ENCODE results near the gene ZBTB8OS.
A peak's percentile ranks its signal among the peaks of the same experiment; 100 is the strongest.
"Not testable (repeated sequence)": the region's sequence is repeated elsewhere in the genome, so short reads cannot be mapped to it uniquely, and the experiment has no call there.

ZBTB8OS gene

DNA sequence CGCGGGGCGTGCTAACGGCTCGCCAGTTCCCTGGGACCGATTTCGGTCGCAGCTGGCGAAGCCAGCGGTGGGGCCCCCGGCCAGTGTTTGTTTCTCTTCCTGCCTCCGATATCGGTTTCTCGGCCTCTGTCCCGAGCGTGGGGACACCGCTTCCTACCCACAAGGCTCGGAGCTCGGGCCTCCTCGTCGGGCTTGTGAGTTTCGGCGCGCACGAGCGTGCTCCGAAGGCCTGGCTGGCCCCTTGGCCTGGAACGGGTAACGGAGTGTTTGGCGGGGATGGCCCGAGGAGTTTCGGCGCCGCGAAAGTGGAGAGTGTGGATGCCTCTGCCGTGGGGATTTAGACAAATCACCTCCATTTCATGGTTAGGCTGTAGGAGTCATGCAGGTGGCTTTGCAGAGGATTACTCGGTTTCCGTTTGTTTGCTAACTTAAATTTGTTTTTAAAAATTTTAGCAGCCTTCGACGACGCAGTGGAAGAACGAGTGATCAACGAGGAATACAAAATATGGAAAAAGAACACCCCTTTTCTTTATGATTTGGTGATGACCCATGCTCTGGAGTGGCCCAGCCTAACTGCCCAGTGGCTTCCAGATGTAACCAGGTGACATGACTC, 1.2 kb upstream of the ZBTB8OS start:
- TF ChIP-seq, protein P1, sequence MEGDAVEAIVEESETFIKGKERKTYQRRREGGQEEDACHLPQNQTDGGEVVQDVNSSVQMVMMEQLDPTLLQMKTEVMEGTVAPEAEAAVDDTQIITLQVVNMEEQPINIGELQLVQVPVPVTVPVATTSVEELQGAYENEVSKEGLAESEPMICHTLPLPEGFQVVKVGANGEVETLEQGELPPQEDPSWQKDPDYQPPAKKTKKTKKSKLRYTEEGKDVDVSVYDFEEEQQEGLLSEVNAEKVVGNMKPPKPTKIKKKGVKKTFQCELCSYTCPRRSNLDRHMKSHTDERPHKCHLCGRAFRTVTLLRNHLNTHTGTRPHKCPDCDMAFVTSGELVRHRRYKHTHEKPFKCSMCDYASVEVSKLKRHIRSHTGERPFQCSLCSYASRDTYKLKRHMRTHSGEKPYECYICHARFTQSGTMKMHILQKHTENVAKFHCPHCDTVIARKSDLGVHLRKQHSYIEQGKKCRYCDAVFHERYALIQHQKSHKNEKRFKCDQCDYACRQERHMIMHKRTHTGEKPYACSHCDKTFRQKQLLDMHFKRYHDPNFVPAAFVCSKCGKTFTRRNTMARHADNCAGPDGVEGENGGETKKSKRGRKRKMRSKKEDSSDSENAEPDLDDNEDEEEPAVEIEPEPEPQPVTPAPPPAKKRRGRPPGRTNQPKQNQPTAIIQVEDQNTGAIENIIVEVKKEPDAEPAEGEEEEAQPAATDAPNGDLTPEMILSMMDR (IDR thresholded peaks at IDR 0.05; ENCODE audit: insufficient read depth, low read length, missing control alignments): no peak
- POLR2A ChIA-PET: interaction anchor here (0.8 to 1.4 kb wide), 8 partner anchors 12 to 257 kb away, joined by 3 to 10 read pairs (median 4); partner anchors contain the start of genes BSDC1 and SYNC
- DNase-seq (ENCODE audit: low read depth, low spot score): no peak
- H3K4me3 ChIP-seq (ENCODE audit: low read depth, low read length): peak overlapping the region; percentile 63
- CTCF ChIA-PET: interaction anchor here (0.8 to 1.0 kb wide), 3 partner anchors 9 to 131 kb away, joined by 3 to 4 read pairs (median 4); no protein-coding TSS in a partner anchor

DNA sequence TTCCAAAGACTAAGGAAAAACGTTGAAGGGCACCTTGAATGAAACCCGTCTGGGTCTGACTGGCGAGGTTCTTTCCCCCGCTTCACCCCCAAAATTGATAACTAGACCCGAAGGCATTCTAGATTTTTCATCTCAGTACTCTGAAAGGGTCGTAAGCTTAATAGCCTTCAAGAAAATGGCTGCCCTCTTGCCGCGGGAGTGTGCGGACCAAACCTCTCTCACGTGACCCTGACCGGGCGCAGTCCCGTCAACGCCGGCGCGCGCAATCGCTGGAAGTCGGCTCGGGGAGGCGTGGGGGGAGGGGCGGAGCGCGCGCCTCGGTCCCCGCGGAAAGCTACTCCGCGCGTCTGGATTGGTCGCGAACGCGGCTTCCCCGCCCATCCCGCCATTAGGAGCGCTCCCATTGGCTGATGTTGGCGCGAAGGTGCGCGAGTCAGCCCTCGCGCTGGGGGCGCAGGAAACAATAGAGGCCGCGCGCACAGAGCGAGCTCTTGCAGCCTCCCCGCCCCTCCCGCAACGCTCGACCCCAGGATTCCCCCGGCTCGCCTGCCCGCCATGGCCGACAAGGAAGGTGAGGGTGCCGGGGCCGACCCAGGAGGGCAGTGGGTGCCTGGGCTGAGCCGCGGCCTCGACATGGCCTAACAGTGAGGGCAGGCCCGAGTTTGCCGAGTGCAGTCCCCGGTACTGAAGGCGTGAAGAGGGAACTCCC, 556 bp upstream of the ZBTB8OS start, which contains the start of gene RBBP4:
Gene RBBP4 (plus strand): TSS at position 457 of the 709 bp plus-strand sequence. CDS start 99 bp downstream, at position 556.
- peak; percentile 73 for DNase-seq (ENCODE audit: low read depth, low spot score)
- TF ChIP-seq, protein P1 (IDR thresholded peaks at IDR 0.05; ENCODE audit: insufficient read depth, low read length, missing control alignments): no peak
- POLR2A ChIA-PET: interaction anchor here (0.8 to 1.4 kb wide), 9 partner anchors 11 to 257 kb away, joined by 3 to 10 read pairs (median 4); partner anchors contain the start of genes BSDC1 and SYNC
- CTCF ChIA-PET: interaction anchor here (0.8 to 1.0 kb wide), 4 partner anchors 9 to 131 kb away, joined by 3 to 4 read pairs (median 4); no protein-coding TSS in a partner anchor
- H3K4me3 ChIP-seq (ENCODE audit: low read depth, low read length): peak within 1 kb of the TSS; percentile 76

DNA sequence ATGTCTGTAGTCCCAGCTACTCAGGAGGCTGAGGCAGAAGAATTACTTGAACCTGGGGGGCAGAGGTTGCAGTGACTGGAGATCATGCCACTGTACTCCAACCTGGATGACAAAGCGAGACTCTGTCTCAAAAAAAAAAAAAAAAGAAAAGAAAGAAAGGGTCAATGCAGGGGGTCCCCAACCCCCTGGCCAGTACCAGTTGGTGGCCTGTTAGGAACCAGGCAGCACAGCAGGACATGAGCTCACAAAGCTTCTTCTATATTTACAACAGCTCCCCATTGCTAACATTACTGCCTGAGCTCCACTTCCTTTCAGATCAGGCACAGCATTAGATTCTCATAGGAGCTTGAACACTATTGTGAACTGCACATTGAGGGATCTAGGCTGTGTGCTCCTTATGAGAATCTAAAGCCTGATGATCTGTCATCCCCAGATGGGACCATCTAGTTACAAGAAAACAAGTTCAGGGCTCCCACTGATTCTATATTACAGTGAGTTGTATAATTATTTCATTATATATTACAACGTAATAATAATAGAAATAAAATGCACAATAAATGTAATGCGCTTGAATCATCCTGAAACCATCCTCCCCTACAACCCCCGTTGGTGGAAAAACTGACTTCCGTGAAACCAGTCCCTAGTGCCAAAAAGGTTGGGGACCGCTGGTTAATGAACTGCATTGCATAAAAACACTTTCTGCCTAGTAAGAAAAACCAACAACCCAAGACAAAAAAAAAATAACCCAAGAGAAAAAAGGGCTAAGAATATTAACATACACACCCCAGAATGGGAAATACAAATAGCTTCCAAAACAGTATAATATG, 2.8 kb downstream of the ZBTB8OS start:
- CTCF ChIA-PET: no interaction called here
- TF ChIP-seq, protein P1 (IDR thresholded peaks at IDR 0.05; ENCODE audit: insufficient read depth, low read length, missing control alignments): no peak
- no peak for DNase-seq (ENCODE audit: low read depth, low spot score)
- no peak overlapping the region for H3K4me3 ChIP-seq (ENCODE audit: low read depth, low read length)
- POLR2A ChIA-PET: no interaction called here

DNA sequence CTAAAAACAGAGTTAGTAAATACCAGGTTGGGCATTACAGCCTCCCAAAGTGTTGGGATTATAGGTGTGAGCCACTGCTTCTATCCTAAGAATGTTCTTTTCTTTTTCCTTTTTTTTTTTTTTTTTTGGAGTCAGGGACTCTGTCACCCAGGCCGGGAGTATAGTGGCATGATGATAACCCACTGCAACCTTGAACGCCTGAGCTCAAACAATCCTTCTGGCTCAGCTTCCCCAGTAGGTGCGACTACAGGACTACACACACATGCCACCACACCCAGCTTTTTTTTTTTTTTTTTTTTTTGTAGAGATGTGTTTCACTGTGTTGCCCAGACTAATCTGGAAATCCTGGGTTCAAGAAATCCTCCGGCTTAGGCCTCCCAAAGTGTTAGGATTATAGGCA, 5.9 kb downstream of the ZBTB8OS start:
- ChIA-PET CTCF (interaction anchor here (0.6 kb wide), 1 partner anchor 194 kb away, joined by 3 read pairs; no protein-coding TSS in a partner anchor), POLR2A (no interaction called here)
- no peak for DNase-seq (ENCODE audit: low read depth, low spot score)
- no peak overlapping the region for H3K4me3 ChIP-seq (ENCODE audit: low read depth, low read length)
- TF ChIP-seq, protein P1 (IDR thresholded peaks at IDR 0.05; ENCODE audit: insufficient read depth, low read length, missing control alignments): no peak

DNA sequence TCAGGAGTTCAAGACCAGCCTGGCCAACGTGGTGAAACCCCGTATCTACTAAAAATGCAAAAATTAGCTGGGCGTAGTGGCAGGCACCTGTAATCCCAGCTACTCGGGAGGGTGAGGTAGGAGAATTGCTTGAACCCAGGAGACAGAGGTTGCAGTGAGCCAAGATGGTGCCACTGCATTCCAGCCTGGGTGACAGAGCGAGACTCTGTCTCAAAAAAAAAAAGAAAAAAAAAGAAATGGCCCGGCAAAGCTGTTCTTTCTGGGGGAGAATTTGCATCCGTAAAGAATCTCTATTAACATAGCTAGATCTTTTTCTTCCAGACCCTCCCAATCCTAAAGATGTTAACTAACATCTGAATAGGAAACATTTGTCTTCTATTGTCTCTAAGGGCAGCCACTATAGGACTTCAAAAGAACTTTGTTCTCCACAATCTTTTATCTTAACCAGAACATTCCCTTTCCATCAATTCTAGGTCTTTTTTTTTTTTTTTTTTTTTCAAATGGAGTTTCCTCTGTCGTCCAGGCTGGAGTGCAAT, 8.0 kb downstream of the ZBTB8OS start:
- DNase-seq (ENCODE audit: low read depth, low spot score); POLR2A ChIA-PET; H3K4me3 ChIP-seq (ENCODE audit: low read depth, low read length); CTCF ChIA-PET: not testable (repeated sequence)

DNA sequence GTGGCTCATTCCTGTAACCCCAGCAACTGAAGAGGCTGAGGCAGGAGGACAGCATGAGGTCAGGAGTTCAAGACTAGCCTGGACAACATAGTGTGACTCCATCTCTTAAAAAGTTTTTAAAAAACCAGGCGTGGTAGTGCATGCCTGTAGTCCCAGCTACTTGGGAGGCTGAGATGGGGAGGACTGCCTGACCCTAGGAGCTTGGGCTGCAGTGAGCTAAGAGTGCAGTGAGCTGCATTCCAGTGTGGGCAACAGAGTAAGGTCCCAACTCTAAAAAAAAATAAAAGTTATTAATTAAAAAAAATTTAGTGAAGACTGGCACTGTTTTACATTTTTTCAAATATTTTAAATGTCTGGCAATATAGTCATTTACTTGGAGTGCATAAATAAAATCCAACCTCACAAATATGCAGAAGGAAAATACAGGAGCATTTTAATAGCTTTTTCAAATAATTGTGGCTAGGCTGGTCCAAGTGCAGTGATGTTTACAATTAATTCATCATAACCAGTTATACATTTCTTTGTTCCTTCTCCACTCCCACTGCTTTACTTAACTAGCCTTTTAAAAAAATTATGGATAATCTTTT, 10.8 kb downstream of the ZBTB8OS start:
- DNase-seq (ENCODE audit: low read depth, low spot score): peak; percentile 52

More for the DNA sequence above, 10.8 kb downstream of the ZBTB8OS start:
- TF ChIP-seq, protein P1 (IDR thresholded peaks at IDR 0.05; ENCODE audit: insufficient read depth, low read length, missing control alignments): no peak
- ChIA-PET POLR2A (interaction anchor here (0.7 to 1.0 kb wide), 4 partner anchors 11 to 136 kb away, joined by 3 to 7 read pairs (median 4); partner anchors contain the start of gene RBBP4), CTCF (interaction anchor here (1.2 to 1.7 kb wide), 4 partner anchors 11 to 135 kb away, joined by 3 to 5 read pairs (median 4); partner anchors contain the start of gene RBBP4)
- H3K4me3 ChIP-seq (ENCODE audit: low read depth, low read length): no peak overlapping the region
